SK-N-SH (cell line): ENCODE measurements around the gene SLC13A3.

Source experiments
- CHD2 ChIP-seq: fragments of 150-350 bp; IDR thresholded peaks from 2 replicates; pipeline ENCODE4 v1.6.1; 2018; ENCODE audit warnings: low read length; ENCODE audit not compliant: partially characterized antibody
- CTCF ChIP-seq: fragments of 200-600 bp; sonication (generic); IDR thresholded peaks from 2 replicates; pipeline ENCODE4 v1.6.1; 2017; ENCODE audit warnings: antibody characterized with exemption, mild to moderate bottlenecking, moderate library complexity
- EZH2phosphoT487 ChIP-seq: fragments of 200-600 bp; sonication (generic); IDR thresholded peaks from 2 replicates; pipeline ENCODE4 v1.6.1; 2017; ENCODE audit warnings: low read depth, mixed run types, mild to moderate bottlenecking, antibody characterized with exemption, moderate library complexity, borderline replicate concordance
- NFIC ChIP-seq: IDR thresholded peaks from 2 replicates; pipeline ENCODE4 v1.4.0; 2012; ENCODE audit warnings: borderline replicate concordance
- PBX3 ChIP-seq: IDR thresholded peaks from 2 replicates; pipeline ENCODE4; 2012
- RAD21 ChIP-seq: IDR thresholded peaks from 2 replicates; pipeline ENCODE4 v1.6.1; 2012; ENCODE audit warnings: mild to moderate bottlenecking, low read length
- RCOR1 ChIP-seq: fragments of 150-350 bp; IDR thresholded peaks from 2 replicates; pipeline ENCODE4 v1.6.1; 2017; ENCODE audit warnings: antibody characterized with exemption, low read length
- REST ChIP-seq: IDR thresholded peaks from 2 replicates; pipeline ENCODE4 v1.6.1; 2012; ENCODE audit warnings: mild to moderate bottlenecking, low read depth, low read length, moderate library complexity
- SIN3A ChIP-seq: IDR thresholded peaks from 2 replicates; pipeline ENCODE4 v1.6.1; 2012; ENCODE audit warnings: low read depth, mild to moderate bottlenecking, low read length, moderate library complexity, borderline replicate concordance
- SMC3 ChIP-seq: IDR thresholded peaks from 2 replicates; pipeline ENCODE4 v1.6.1; 2012; ENCODE audit warnings: low read depth, low read length, improper control_type of control experiment
- USF1 ChIP-seq: IDR thresholded peaks from 2 replicates; pipeline ENCODE4 v1.4.0; 2012; ENCODE audit warnings: low read depth, borderline replicate concordance
- YY1 ChIP-seq: IDR thresholded peaks from 2 replicates; pipeline ENCODE4 v1.4.0; 2012; ENCODE audit warnings: low read depth, mild to moderate bottlenecking

- TF ChIP-seq NFIC (no peak), CTCF (no peak), USF1 (no peak), YY1 (no peak), EZH2phosphoT487 (no peak), PBX3 (no peak), CHD2 (no peak), REST (no peak), SMC3 (no peak), RAD21 (no peak), SIN3A (no peak), RCOR1 (no peak)
Observed at GRCh38 chr20:46660487-46660886, 9.2 kb upstream of the SLC13A3 start.
